Renal cortical epithelial cell (primary cell): Measurements from ENCODE around the gene AP4S1. TPM values are rescaled to one million over a fixed set of nuclear protein-coding genes. Genes with fewer than 3 reads are reported as not detected.

ENCODE experiments used
- DNase-seq: peaks from one replicate; pipeline ENCODE4 v3.0.0-alpha.2; 2011; ENCODE audit warnings: low read depth
- total RNA-seq: library from RNA; depleted of rRNA; stranded (reverse); fragments of >200 nt; gene quantifications from 2 replicates; pipeline ENCODE4 v1.2.3, GENCODE V29; 2014

The AP4S1 gene
- total RNA-seq, 1 donor from 2014 or later, result 5.2 TPM

- DNase-seq, result no peak
Measured at GRCh38 chr14:31006703-31007102, 18.7 kb upstream of the AP4S1 start.

- DNase-seq, result no peak
Measured at GRCh38 chr14:31009836-31010574, 15.4 kb upstream of the AP4S1 start.

- no peak for DNase-seq
Measured at GRCh38 chr14:31010935-31011334, 14.5 kb upstream of the AP4S1 start.

GRCh38 chr14:31013841-31014240 is 11.6 kb upstream of the AP4S1 start:
- no peak for DNase-seq

- DNase-seq, result no peak
Measured at GRCh38 chr14:31018057-31018645, 7.3 kb upstream of the AP4S1 start.

GRCh38 chr14:31020834-31021575 is 4.4 kb upstream of the AP4S1 start:
- DNase-seq, result no peak

- DNase-seq, result no peak
Measured at GRCh38 chr14:31021576-31021949, 3.9 kb upstream of the AP4S1 start.

- DNase-seq, result no peak
Measured at GRCh38 chr14:31022386-31022785, 3.1 kb upstream of the AP4S1 start.

- peak; percentile 43 for DNase-seq
Measured at GRCh38 chr14:31024010-31024480, 1.4 kb upstream of the AP4S1 start.

GRCh38 chr14:31024577-31025366 is 677 bp upstream of the AP4S1 start:
- peak; percentile 61 for DNase-seq

GRCh38 chr14:31026077-31026449 is 614 bp downstream of the AP4S1 start, which contains the start of gene STRN3:
Gene STRN3 (minus strand): TSS chr14:31026379. CDS start chr14:31026185, 194 bp downstream.
- DNase-seq, result no peak

- peak; percentile 98 for DNase-seq
Measured at GRCh38 chr14:31026450-31027235, 1.2 kb downstream of the AP4S1 start.

GRCh38 chr14:31027847-31028246 is 2.4 kb downstream of the AP4S1 start:
- DNase-seq, result no peak

- peak; percentile 45 for DNase-seq
Measured at GRCh38 chr14:31029016-31029970, 3.8 kb downstream of the AP4S1 start.

- no peak for DNase-seq
Measured at GRCh38 chr14:31030469-31030868, 5.0 kb downstream of the AP4S1 start.

- no peak for DNase-seq
Measured at GRCh38 chr14:31036552-31036951, 11.1 kb downstream of the AP4S1 start.

- peak; percentile 22 for DNase-seq
Measured at GRCh38 chr14:31037709-31038221, 12.3 kb downstream of the AP4S1 start.

- DNase-seq, result peak; percentile 89
Measured at GRCh38 chr14:31038521-31039166, 13.2 kb downstream of the AP4S1 start.

- DNase-seq, result no peak
Measured at GRCh38 chr14:31042300-31042699, 16.9 kb downstream of the AP4S1 start.
